Erythroblast (primary cell): Measurements from ENCODE around the gene DNAH17.

Source experiments
- GATA1 ChIP-seq: IDR thresholded peaks from 2 replicates; pipeline ENCODE4 v1.6.1; 2011; ENCODE audit warnings: low read depth, mild to moderate bottlenecking, control low read depth, low read length, moderate library complexity
- POLR2A ChIP-seq: IDR thresholded peaks from 2 replicates; pipeline ENCODE4 v1.6.1; 2011; ENCODE audit warnings: mild to moderate bottlenecking, low read length

DNA sequence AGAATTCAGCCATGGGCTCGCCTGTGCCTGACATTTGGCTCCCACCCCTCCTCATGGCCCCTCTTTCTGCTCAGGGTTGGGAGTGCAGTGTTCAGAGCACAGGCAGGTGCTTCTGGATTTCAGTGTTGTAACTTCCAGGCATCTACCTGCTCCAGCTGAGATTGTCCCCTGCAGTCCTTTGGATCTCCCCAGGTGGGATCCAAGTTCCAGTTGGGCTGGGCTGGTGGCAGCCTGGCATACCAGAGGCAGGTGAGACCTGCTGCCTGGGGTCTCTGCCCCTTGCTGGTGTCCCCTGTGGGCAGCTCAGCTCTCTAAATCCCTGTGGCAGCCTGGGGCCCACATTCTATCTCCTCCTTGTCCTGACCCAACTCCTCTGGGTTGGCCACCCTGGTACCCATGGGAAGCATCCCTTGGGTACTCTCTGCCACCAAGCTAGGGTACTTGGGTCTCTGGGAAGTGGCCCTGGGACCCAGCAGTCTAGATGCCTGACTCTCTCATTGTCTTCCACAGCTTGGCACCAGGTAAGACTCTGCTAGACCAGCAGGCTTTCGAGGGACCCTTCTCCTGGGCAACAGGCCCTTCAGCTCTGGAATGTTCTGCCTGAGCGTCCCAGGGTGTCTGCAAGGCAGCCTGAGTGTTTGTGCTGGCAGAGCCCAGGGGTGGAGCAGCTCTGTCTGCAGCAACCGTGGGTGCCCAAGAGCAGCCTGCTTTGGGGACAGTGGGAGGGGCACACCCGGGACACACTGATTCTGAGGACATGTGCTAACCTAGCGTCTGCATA is 42.5 kb downstream of the DNAH17 start:
- no peak for TF ChIP-seq POLR2A
- TF ChIP-seq GATA1: no peak
